CD4-positive, alpha-beta T cell (primary cell): ENCODE results near the gene RBM33. TPM values are rescaled to one million over a fixed set of nuclear protein-coding genes. Genes with fewer than 3 reads are reported as not detected.
A peak's percentile ranks its signal among the peaks of the same experiment; 100 is the strongest.

Experiments
- ATAC-seq: fragments of 200-7000 bp; cut with Tn5 transposase; one replicate; pipeline ENCODE4 v1.10.0; 2022; ENCODE audit warnings: mild to moderate bottlenecking; ENCODE audit not compliant: poor library complexity
- CTCF ChIA-PET: fragments of 350-600 bp; sonication (Branson Sonifier 250); formaldehyde crosslinking; loops from one replicate; lab custom pipeline; 2021; ENCODE audit warnings: antibody characterized with exemption, inconsistent platforms; lab: Charles Lee
- POLR2A ChIA-PET: fragments of 350-600 bp; sonication (Branson Sonifier 250); formaldehyde crosslinking; loops from one replicate; lab custom pipeline; 2021; ENCODE audit warnings: antibody characterized with exemption, inconsistent platforms; lab: Charles Lee
- DNase-seq, 14 experiments: peaks; one replicate each; pipeline ENCODE4 v3.0.0-alpha.2; 2013 to 2020; ENCODE audit warnings: mixed read lengths in 2 of 14
- H3K27ac ChIP-seq, 2 donors: one replicate each; pipeline versions ENCODE4 v1.5.1 to v1.7.0; 2013; ENCODE audit warnings: low read length in 2 of 2, low read depth in 1 of 2, mild to moderate bottlenecking in 1 of 2
- H3K27me3 ChIP-seq, 2 experiments: 1 replicate in 1 of 2; 2 replicates in 1 of 2; pipeline versions ENCODE4 v1.6.1 to v1.7.0; 2013; ENCODE audit warnings: low read length in 2 of 2, control low read depth in 1 of 2, mild to moderate bottlenecking in 1 of 2, moderate library complexity in 1 of 2; ENCODE audit not compliant: insufficient read depth in 2 of 2, control insufficient read depth in 1 of 2
- H3K36me3 ChIP-seq: one replicate; pipeline ENCODE4 v1.6.1; 2013; ENCODE audit warnings: low read length, control low read depth; ENCODE audit not compliant: insufficient read depth
- H3K4me1 ChIP-seq: one replicate; pipeline ENCODE4 v1.6.1; 2013; ENCODE audit warnings: low read length, control low read depth; ENCODE audit not compliant: insufficient read depth
- H3K4me3 ChIP-seq: one replicate; pipeline ENCODE4 v1.5.1; 2013; ENCODE audit warnings: mild to moderate bottlenecking, low read length, moderate library complexity
- H3K9me3 ChIP-seq, 2 experiments: 1 replicate in 1 of 2; 2 replicates in 1 of 2; pipeline versions ENCODE4 v1.6.1 to v1.7.0; 2013; ENCODE audit warnings: low read length in 2 of 2, mild to moderate bottlenecking in 2 of 2, control low read depth in 1 of 2, moderate library complexity in 1 of 2; ENCODE audit not compliant: control insufficient read depth in 1 of 2, insufficient read depth in 1 of 2
- H3K27ac Mint-ChIP-seq: one replicate; pipeline ENCODE4 v1.8.0; 2020; ENCODE audit warnings: mixed read lengths
- H3K27me3 Mint-ChIP-seq: one replicate; pipeline ENCODE4 v1.8.0; 2021; ENCODE audit warnings: mixed read lengths
- H3K36me3 Mint-ChIP-seq: one replicate; pipeline ENCODE4 v1.8.0; 2021; ENCODE audit warnings: low read depth, mixed read lengths
- H3K4me1 Mint-ChIP-seq: one replicate; pipeline ENCODE4 v1.8.0; 2021; ENCODE audit warnings: low read depth, mixed read lengths
- H3K4me3 Mint-ChIP-seq: one replicate; pipeline ENCODE4 v1.8.0; 2020; ENCODE audit warnings: mild to moderate bottlenecking, mixed read lengths
- H3K9me3 Mint-ChIP-seq: one replicate; pipeline ENCODE4 v1.8.0; 2020; ENCODE audit warnings: mixed read lengths
- CTCF ChIP-seq: fragments of 200-600 bp; IDR thresholded peaks from one replicate; pipeline ENCODE4 v1.8.0; 2022; ENCODE audit warnings: antibody characterized with exemption, mild to moderate bottlenecking
- intact Hi-C, 2 experiments: fragments of 100-400 bp; cut with DNase I in 1 of 2; cut with micrococcal nuclease in 1 of 2; formaldehyde crosslinking; loops; one replicate each; pipeline versions ENCODE4 v1.15.1 to v1.9.0; 2023 to 2025; cut with DNase I, micrococcal nuclease
- total RNA-seq, 174 experiments: library from RNA in 2 of 174; stranded (reverse) in 2 of 174; gene quantifications; one replicate each; pipeline ENCODE4 v1.2.3 and lab custom pipeline; 2021 to 2026

The RBM33 gene
- total RNA-seq, 2 experiments from 2014 or later, result 178 to 184 TPM

GRCh38 chr7:155753446-155753965 lies 109.0 kb downstream of the RBM33 start:
- ChIA-PET CTCF (interaction anchor here (1.5 kb wide), 1 partner anchor 51 kb away, joined by 3 read pairs; no protein-coding TSS in a partner anchor), POLR2A (no interaction called here)
- no peak for DNase-seq
- ATAC-seq, result no peak
- peak overlapping the region; percentile 35 for H3K27ac Mint-ChIP-seq
- no peaks in the 10 kb centered on the region for H3K9me3 Mint-ChIP-seq
- Histone ChIP-seq H3K36me3 (peaks cover 23% of the 10 kb centered on the region), H3K9me3 (no peaks in the 10 kb centered on the region), H3K27me3 (no peaks in the 10 kb centered on the region), H3K4me1 (peaks cover 20% of the 10 kb centered on the region), H3K27ac (no peak overlapping the region), H3K4me3 (no peak overlapping the region)
- H3K27me3 Mint-ChIP-seq, result no peaks in the 10 kb centered on the region
- H3K36me3 Mint-ChIP-seq, result peaks cover 72% of the 10 kb centered on the region
- intact Hi-C loops, result no loop called here
- TF ChIP-seq CTCF, result no peak
- H3K4me3 Mint-ChIP-seq, result peak overlapping the region; percentile 26
- H3K4me1 Mint-ChIP-seq, result peaks cover 88% of the 10 kb centered on the region

- Mint-ChIP-seq H3K4me1 (peaks cover 82% of the 10 kb centered on the region), H3K9me3 (no peaks in the 10 kb centered on the region), H3K27me3 (no peaks in the 10 kb centered on the region), H3K4me3 (no peak overlapping the region), H3K27ac (peak overlapping the region; percentile 35), H3K36me3 (peaks cover 71% of the 10 kb centered on the region)
- H3K4me3 ChIP-seq, result no peak overlapping the region
- intact Hi-C loops, result no loop called here
- CTCF ChIA-PET, result interaction anchor here (1.5 kb wide), 1 partner anchor 52 kb away, joined by 3 read pairs; no protein-coding TSS in a partner anchor
- H3K27me3 ChIP-seq, result no peaks in the 10 kb centered on the region
- peaks cover 20% of the 10 kb centered on the region for H3K4me1 ChIP-seq
- ATAC-seq (no peak), DNase-seq (no peak)
- H3K9me3 ChIP-seq, result no peaks in the 10 kb centered on the region
- POLR2A ChIA-PET, result no interaction called here
- peaks cover 24% of the 10 kb centered on the region for H3K36me3 ChIP-seq
- H3K27ac ChIP-seq, result no peak overlapping the region
- TF ChIP-seq CTCF, result no peak
Measured at GRCh38 chr7:155754165-155754564, 109.7 kb downstream of the RBM33 start.

GRCh38 chr7:155755026-155755425 lies 110.6 kb downstream of the RBM33 start:
- Histone ChIP-seq H3K36me3 (peaks cover 27% of the 10 kb centered on the region), H3K27me3 (no peaks in the 10 kb centered on the region), H3K4me1 (peaks cover 18% of the 10 kb centered on the region), H3K9me3 (no peaks in the 10 kb centered on the region), H3K27ac (no peak overlapping the region), H3K4me3 (no peak overlapping the region)
- ChIA-PET POLR2A (no interaction called here), CTCF (interaction anchor here (1.5 kb wide), 1 partner anchor 53 kb away, joined by 3 read pairs; no protein-coding TSS in a partner anchor)
- peaks cover 69% of the 10 kb centered on the region for H3K36me3 Mint-ChIP-seq
- intact Hi-C loops, result no loop called here
- no peak for TF ChIP-seq CTCF
- H3K27me3 Mint-ChIP-seq, result no peaks in the 10 kb centered on the region
- no peaks in the 10 kb centered on the region for H3K9me3 Mint-ChIP-seq
- no peak for ATAC-seq
- H3K4me1 Mint-ChIP-seq, result peaks cover 78% of the 10 kb centered on the region
- DNase-seq, result no peak
- peak overlapping the region; percentile 12 for H3K27ac Mint-ChIP-seq
- H3K4me3 Mint-ChIP-seq, result no peak overlapping the region
